ENCODE measurements around the gene GNAI1. TPM values are rescaled to one million over a fixed set of nuclear protein-coding genes. Genes with fewer than 3 reads are reported as not detected.

Gene GNAI1
- total RNA-seq, 4 donors from 2014 or later: 115 to 153 (median 120) TPM

- WGBS, 2 donors: 49 to 52% methylated on average over 4 of the region's 4 CpGs
Observed at GRCh38 chr7:80272560-80273239, 138.1 kb downstream of the GNAI1 start.

GRCh38 chr7:80273327-80273726 is 138.7 kb downstream of the GNAI1 start:
- WGBS, 2 donors: 45 to 49% methylated on average over 3 of the region's 3 CpGs
- no peak for DNase-seq (ENCODE audit: low spot score in 2 of 2)
- H3K4me3 ChIP-seq (ENCODE audit: low read depth, poor library complexity, severe bottlenecking): no peak overlapping the region
- intact Hi-C loops (cut with DNase I; ENCODE audit: low total_unique reads): no loop called here
- TF ChIP-seq CTCF (IDR thresholded peaks at IDR 0.05) (no peak), POLR2A (IDR thresholded peaks at IDR 0.05) (no peak)

More at GRCh38 chr7:80272560-80273239, 138.1 kb downstream of the GNAI1 start:
- intact Hi-C loops (cut with DNase I; ENCODE audit: low total_unique reads): no loop called here
- TF ChIP-seq CTCF (IDR thresholded peaks at IDR 0.05) (no peak), POLR2A (IDR thresholded peaks at IDR 0.05) (no peak)
- H3K4me3 ChIP-seq (ENCODE audit: low read depth, poor library complexity, severe bottlenecking): no peak overlapping the region
- DNase-seq (ENCODE audit: low spot score in 2 of 2): no peak

GRCh38 chr7:80275192-80275605 is 140.6 kb downstream of the GNAI1 start:
- WGBS, 2 donors: 63 to 67% methylated on average over 1 of the region's 1 CpG
- intact Hi-C loops (cut with DNase I; ENCODE audit: low total_unique reads): no loop called here
- no peak for DNase-seq (ENCODE audit: low spot score in 2 of 2)
- H3K4me3 ChIP-seq (ENCODE audit: low read depth, poor library complexity, severe bottlenecking): no peak overlapping the region
- TF ChIP-seq CTCF (IDR thresholded peaks at IDR 0.05) (no peak), POLR2A (IDR thresholded peaks at IDR 0.05) (no peak)
